H1 (cell line): ENCODE data around the gene PTCSC3. TPM values are rescaled to one million over a fixed set of nuclear protein-coding genes. Genes with fewer than 3 reads are reported as not detected.

Experiments
- CBX8 ChIP-seq: fragments of 300-800, 300-1000 bp; sonication (generic); IDR thresholded peaks from 2 replicates; pipeline ENCODE4 v1.7.1; 2016; ENCODE audit warnings: low read depth, low read length, borderline replicate concordance
- E2F6 ChIP-seq: IDR thresholded peaks from 2 replicates; pipeline ENCODE4 v1.6.1; 2012; ENCODE audit warnings: inconsistent platforms
- HDAC2 ChIP-seq, 2 experiments: fragments of 300-600 bp in 1 of 2; sonication (generic) in 1 of 2; IDR thresholded peaks; 2 replicates each; pipeline ENCODE4 v1.6.1; 2011 to 2012; ENCODE audit warnings: low read depth in 2 of 2, low read length in 2 of 2, mild to moderate bottlenecking in 2 of 2, moderate library complexity in 2 of 2, borderline replicate concordance in 1 of 2, inconsistent platforms in 1 of 2
- HDAC6 ChIP-seq: IDR thresholded peaks from one replicate; pipeline ENCODE4 v1.7.1; 2012; ENCODE audit warnings: low read depth, mild to moderate bottlenecking, inconsistent platforms, low read length, moderate library complexity
- MAFK ChIP-seq: IDR thresholded peaks from 2 replicates; pipeline ENCODE4 v1.6.1; 2012; ENCODE audit warnings: low read depth, mild to moderate bottlenecking, improper control_type of control experiment, low read length
- SIRT6 ChIP-seq: IDR thresholded peaks from one replicate; pipeline ENCODE4 v1.7.1; 2012; ENCODE audit warnings: low read length, inconsistent platforms
- SRF ChIP-seq: IDR thresholded peaks from 2 replicates; pipeline ENCODE4 v1.6.1; 2011; ENCODE audit warnings: mild to moderate bottlenecking, low read depth, low read length, moderate library complexity
- YY1 ChIP-seq: IDR thresholded peaks from 2 replicates; pipeline ENCODE4 v1.6.1; 2011; ENCODE audit warnings: low read depth, mild to moderate bottlenecking, low read length
- polyA plus RNA-seq, 7 experiments: library from polyadenylated mRNA; depleted of rRNA in 3 of 7; stranded (reverse) in 5 of 7; unstranded in 2 of 7; fragments of >200 nt in 5 of 7; fragments of 200-250 nt in 2 of 7; gene quantifications; 1 replicate in 5 of 7; 2 replicates in 1 of 7; 4 replicates in 1 of 7; pipeline versions ENCODE4 v1.2.1 to v1.2.3, GENCODE V29; 2011 to 2013; ENCODE audit warnings: missing spikeins in 2 of 7, mixed read lengths in 2 of 7
- total RNA-seq: library from RNA; stranded (reverse); fragmentation: NEBNext Ultra II Directional; extraction: Animal tissue kit (Norgen Biotek cat#: 25700); gene quantifications from 2 replicates; pipeline ENCODE4 v1.2.1, GENCODE V29; 2021

The PTCSC3 gene
- total and polyA plus RNA-seq, 2 of the 8 experiments (the other 6 are each of a cell fraction or from before 2014, with no cell fraction given), result not detected

GRCh38 chr14:36087411-36087810, 89.1 kb downstream of the PTCSC3 start (continued):
- TF ChIP-seq SIRT6 (no peak), HDAC6 (no peak), E2F6 (no peak), CBX8 (no peak), MAFK (no peak), HDAC2 (IDR thresholded peaks at IDR 0.05; ENCODE audit: borderline replicate concordance in 1 of 2, low read depth in 2 of 2, low read length in 2 of 2) (no peak), YY1 (no peak), SRF (no peak)
